Measurements from ENCODE around the gene CYP19A1.

CYP19A1 gene

DNA sequence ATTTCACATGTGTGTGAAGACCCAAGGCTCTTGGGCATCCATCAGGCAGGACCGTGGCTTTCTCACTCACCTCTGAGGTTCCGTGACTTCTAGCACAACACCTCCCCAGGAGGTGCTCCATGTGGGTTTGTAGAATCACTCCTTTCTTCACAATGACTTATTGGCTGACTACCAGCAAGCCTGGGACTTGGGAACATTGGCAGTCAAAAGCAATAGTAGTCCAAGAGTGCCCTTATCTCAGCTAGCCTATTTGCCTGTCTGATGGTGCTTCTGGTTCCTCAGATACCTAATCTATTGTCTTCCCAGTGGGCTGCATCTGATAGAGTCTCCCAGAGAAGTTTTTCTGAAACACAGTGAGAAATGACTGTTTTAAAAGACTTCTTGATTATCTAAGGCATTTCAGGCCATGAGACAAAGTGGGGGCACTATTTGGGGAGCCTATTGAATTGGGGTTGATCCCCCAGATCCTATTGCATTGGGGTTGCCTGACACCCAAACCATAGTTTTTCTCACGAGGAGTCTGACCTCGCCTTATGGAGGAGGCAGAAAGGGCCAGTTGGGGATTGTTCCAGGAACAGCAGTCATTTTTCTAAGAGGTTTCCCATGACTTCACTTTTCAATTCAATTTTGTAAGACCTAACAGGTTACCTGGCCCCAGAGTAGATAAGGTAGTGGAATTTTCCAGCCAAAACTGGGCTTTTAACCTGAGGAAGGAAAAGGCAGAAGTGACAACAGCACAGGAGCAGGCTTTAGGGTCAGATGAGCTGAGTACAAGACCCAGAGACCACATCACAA is 88.0 kb downstream of the CYP19A1 start:
- Histone ChIP-seq H3K9me3 (ENCODE audit: severe bottlenecking) (no peaks in the 10 kb centered on the region), H3K27ac (ENCODE audit: poor library complexity, severe bottlenecking) (no peak overlapping the region), H3K4me3 (ENCODE audit: severe bottlenecking) (no peak overlapping the region), H3K36me3 (ENCODE audit: low read depth) (no peaks in the 10 kb centered on the region), H3K27me3 (ENCODE audit: insufficient read depth, poor library complexity, severe bottlenecking) (no peaks in the 10 kb centered on the region), H3K4me1 (ENCODE audit: insufficient read depth, poor library complexity, severe bottlenecking) (no peaks in the 10 kb centered on the region)
- TF ChIP-seq, protein P1, sequence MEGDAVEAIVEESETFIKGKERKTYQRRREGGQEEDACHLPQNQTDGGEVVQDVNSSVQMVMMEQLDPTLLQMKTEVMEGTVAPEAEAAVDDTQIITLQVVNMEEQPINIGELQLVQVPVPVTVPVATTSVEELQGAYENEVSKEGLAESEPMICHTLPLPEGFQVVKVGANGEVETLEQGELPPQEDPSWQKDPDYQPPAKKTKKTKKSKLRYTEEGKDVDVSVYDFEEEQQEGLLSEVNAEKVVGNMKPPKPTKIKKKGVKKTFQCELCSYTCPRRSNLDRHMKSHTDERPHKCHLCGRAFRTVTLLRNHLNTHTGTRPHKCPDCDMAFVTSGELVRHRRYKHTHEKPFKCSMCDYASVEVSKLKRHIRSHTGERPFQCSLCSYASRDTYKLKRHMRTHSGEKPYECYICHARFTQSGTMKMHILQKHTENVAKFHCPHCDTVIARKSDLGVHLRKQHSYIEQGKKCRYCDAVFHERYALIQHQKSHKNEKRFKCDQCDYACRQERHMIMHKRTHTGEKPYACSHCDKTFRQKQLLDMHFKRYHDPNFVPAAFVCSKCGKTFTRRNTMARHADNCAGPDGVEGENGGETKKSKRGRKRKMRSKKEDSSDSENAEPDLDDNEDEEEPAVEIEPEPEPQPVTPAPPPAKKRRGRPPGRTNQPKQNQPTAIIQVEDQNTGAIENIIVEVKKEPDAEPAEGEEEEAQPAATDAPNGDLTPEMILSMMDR (IDR thresholded peaks at IDR 0.05; ENCODE audit: poor library complexity, severe bottlenecking) = no peak
- no peak for DNase-seq (ENCODE audit: low spot score)
- ATAC-seq (ENCODE audit: low read depth) = no peak

GRCh38 chr15:51245628-51246027 is 92.8 kb downstream of the CYP19A1 start:
- no peak for DNase-seq (ENCODE audit: low spot score)
- Histone ChIP-seq H3K36me3 (ENCODE audit: low read depth) (no peaks in the 10 kb centered on the region), H3K4me3 (ENCODE audit: severe bottlenecking) (no peak overlapping the region), H3K4me1 (ENCODE audit: insufficient read depth, poor library complexity, severe bottlenecking) (no peaks in the 10 kb centered on the region), H3K27ac (ENCODE audit: poor library complexity, severe bottlenecking) (no peak overlapping the region), H3K27me3 (ENCODE audit: insufficient read depth, poor library complexity, severe bottlenecking) (no peaks in the 10 kb centered on the region), H3K9me3 (ENCODE audit: severe bottlenecking) (no peaks in the 10 kb centered on the region)
- TF ChIP-seq, protein P1 (IDR thresholded peaks at IDR 0.05; ENCODE audit: poor library complexity, severe bottlenecking) = no peak
- no peak for ATAC-seq (ENCODE audit: low read depth)

GRCh38 chr15:51244423-51244869 is 94.0 kb downstream of the CYP19A1 start:
- DNase-seq (ENCODE audit: low spot score) = no peak
- no peak overlapping the region for H3K27ac ChIP-seq (ENCODE audit: poor library complexity, severe bottlenecking)
- H3K27me3 ChIP-seq (ENCODE audit: insufficient read depth, poor library complexity, severe bottlenecking) = no peaks in the 10 kb centered on the region
- no peaks in the 10 kb centered on the region for H3K4me1 ChIP-seq (ENCODE audit: insufficient read depth, poor library complexity, severe bottlenecking)
- H3K36me3 ChIP-seq (ENCODE audit: low read depth) = no peaks in the 10 kb centered on the region
- TF ChIP-seq, protein P1 (IDR thresholded peaks at IDR 0.05; ENCODE audit: poor library complexity, severe bottlenecking) = no peak
- ATAC-seq (ENCODE audit: low read depth) = no peak
- H3K9me3 ChIP-seq (ENCODE audit: severe bottlenecking) = no peaks in the 10 kb centered on the region
- no peak overlapping the region for H3K4me3 ChIP-seq (ENCODE audit: severe bottlenecking)

DNA sequence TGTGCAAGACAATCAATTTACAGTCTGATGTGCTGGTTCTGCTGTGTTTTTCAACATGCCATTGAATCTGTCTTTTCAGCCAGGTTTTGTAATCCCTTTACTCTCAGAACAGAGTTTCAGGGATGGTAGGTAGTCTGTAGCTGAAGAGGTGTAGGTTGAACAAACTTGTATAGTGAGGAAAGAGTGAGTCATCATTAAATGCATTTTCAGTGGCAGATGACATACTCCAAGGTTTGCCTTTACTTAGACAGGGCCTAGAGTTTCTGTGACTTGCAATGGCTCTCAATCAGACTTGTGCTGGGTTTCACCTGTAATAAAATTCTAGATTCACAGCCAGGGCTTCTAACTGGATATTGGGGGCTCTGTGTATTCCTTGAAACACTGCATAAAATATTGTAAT is 94.6 kb downstream of the CYP19A1 start:
- TF ChIP-seq, protein P1 (IDR thresholded peaks at IDR 0.05; ENCODE audit: poor library complexity, severe bottlenecking) = no peak
- Histone ChIP-seq H3K27ac (ENCODE audit: poor library complexity, severe bottlenecking) (no peak overlapping the region), H3K4me1 (ENCODE audit: insufficient read depth, poor library complexity, severe bottlenecking) (no peaks in the 10 kb centered on the region), H3K27me3 (ENCODE audit: insufficient read depth, poor library complexity, severe bottlenecking) (no peaks in the 10 kb centered on the region), H3K4me3 (ENCODE audit: severe bottlenecking) (no peak overlapping the region), H3K36me3 (ENCODE audit: low read depth) (no peaks in the 10 kb centered on the region), H3K9me3 (ENCODE audit: severe bottlenecking) (no peaks in the 10 kb centered on the region)
- ATAC-seq (ENCODE audit: low read depth) (peak; percentile 91), DNase-seq (ENCODE audit: low spot score) (no peak)

- Histone ChIP-seq H3K27me3 (ENCODE audit: insufficient read depth, poor library complexity, severe bottlenecking) (peaks cover 17% of the 10 kb centered on the region), H3K4me3 (ENCODE audit: severe bottlenecking) (no peak overlapping the region), H3K4me1 (ENCODE audit: insufficient read depth, poor library complexity, severe bottlenecking) (no peaks in the 10 kb centered on the region), H3K36me3 (ENCODE audit: low read depth) (no peaks in the 10 kb centered on the region), H3K27ac (ENCODE audit: poor library complexity, severe bottlenecking) (no peak overlapping the region), H3K9me3 (ENCODE audit: severe bottlenecking) (no peaks in the 10 kb centered on the region)
- ATAC-seq (ENCODE audit: low read depth) = no peak
- TF ChIP-seq, protein P1 (IDR thresholded peaks at IDR 0.05; ENCODE audit: poor library complexity, severe bottlenecking) = no peak
- DNase-seq (ENCODE audit: low spot score) = no peak
These were observed 98.3 kb downstream of the CYP19A1 start for GRCh38 chr15:51240066-51240465.

All from RWPE2 (cell line).